ENCODE measurements around the gene ANO4.

- TF ChIP-seq, protein P1, sequence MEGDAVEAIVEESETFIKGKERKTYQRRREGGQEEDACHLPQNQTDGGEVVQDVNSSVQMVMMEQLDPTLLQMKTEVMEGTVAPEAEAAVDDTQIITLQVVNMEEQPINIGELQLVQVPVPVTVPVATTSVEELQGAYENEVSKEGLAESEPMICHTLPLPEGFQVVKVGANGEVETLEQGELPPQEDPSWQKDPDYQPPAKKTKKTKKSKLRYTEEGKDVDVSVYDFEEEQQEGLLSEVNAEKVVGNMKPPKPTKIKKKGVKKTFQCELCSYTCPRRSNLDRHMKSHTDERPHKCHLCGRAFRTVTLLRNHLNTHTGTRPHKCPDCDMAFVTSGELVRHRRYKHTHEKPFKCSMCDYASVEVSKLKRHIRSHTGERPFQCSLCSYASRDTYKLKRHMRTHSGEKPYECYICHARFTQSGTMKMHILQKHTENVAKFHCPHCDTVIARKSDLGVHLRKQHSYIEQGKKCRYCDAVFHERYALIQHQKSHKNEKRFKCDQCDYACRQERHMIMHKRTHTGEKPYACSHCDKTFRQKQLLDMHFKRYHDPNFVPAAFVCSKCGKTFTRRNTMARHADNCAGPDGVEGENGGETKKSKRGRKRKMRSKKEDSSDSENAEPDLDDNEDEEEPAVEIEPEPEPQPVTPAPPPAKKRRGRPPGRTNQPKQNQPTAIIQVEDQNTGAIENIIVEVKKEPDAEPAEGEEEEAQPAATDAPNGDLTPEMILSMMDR (IDR thresholded peaks at IDR 0.05), result no peak
- no peak for TF ChIP-seq POLR2A (IDR thresholded peaks at IDR 0.05)
Measured at GRCh38 chr12:101108130-101108529, 313.6 kb downstream of the ANO4 start.

Measured in lower leg skin (tissue), 3 donors.